ENCODE results near the gene APOF. TPM values are rescaled to one million over a fixed set of nuclear protein-coding genes. Genes with fewer than 3 reads are reported as not detected.

APOF gene
- total and polyA plus RNA-seq, 2 of the 13 experiments (the other 11 are each of a cell fraction or from before 2014, with no cell fraction given): 3.3 to 23.9 TPM

GRCh38 chr12:56362130-56363059 lies at the start of gene APOF (continued):
- no peak for TF ChIP-seq HMG20B (CRISPR knock-in tag; conservative IDR thresholded peaks at IDR 0.05)
- peak; percentile 56; the same call in 1 of the 2 replicates for TF ChIP-seq HOMEZ (CRISPR knock-in tag; IDR thresholded peaks at IDR 0.05; ENCODE audit: low read depth)
- TF ChIP-seq DMAP1 (CRISPR knock-in tag; IDR thresholded peaks at IDR 0.05): peak; percentile 34; the same call in 1 of the 2 replicates
- 0 out of 2 replicates have a peak, but pooled peaks have one; percentile 39 for TF ChIP-seq NFE2L1 (CRISPR knock-in tag; IDR thresholded peaks at IDR 0.05; ENCODE audit: borderline replicate concordance)
- TF ChIP-seq SKIL (CRISPR knock-in tag; IDR thresholded peaks at IDR 0.05; ENCODE audit: borderline replicate concordance): peak; percentile 44; the same call in 1 of the 2 replicates
- peak; percentile 30; the same call in 1 of the 2 replicates for TF ChIP-seq ZNF792 (CRISPR knock-in tag; IDR thresholded peaks at IDR 0.05)
- 0 out of 2 replicates have a peak, but pooled peaks have one; percentile 2 for TF ChIP-seq ZNF501 (CRISPR knock-in tag; IDR thresholded peaks at IDR 0.05)
- TF ChIP-seq, protein P1, sequence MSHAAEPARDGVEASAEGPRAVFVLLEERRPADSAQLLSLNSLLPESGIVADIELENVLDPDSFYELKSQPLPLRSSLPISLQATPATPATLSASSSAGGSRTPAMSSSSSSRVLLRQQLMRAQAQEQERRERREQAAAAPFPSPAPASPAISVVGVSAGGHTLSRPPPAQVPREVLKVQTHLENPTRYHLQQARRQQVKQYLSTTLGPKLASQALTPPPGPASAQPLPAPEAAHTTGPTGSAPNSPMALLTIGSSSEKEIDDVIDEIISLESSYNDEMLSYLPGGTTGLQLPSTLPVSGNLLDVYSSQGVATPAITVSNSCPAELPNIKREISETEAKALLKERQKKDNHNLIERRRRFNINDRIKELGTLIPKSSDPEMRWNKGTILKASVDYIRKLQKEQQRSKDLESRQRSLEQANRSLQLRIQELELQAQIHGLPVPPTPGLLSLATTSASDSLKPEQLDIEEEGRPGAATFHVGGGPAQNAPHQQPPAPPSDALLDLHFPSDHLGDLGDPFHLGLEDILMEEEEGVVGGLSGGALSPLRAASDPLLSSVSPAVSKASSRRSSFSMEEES (CRISPR knock-in tag; IDR thresholded peaks at IDR 0.05): peak; percentile 57; the same call in 1 of the 2 replicates
- TF ChIP-seq DPF2 (CRISPR knock-in tag; IDR thresholded peaks at IDR 0.05; ENCODE audit: borderline replicate concordance, low read depth): peak; percentile 67; the same call in 1 of the 2 replicates
- peak; percentile 93 for TF ChIP-seq PAXIP1 (CRISPR knock-in tag; conservative IDR thresholded peaks at IDR 0.05)
- peak; percentile 54; the same call in 1 of the 2 replicates for TF ChIP-seq POLR2G (IDR thresholded peaks at IDR 0.05; ENCODE audit: low read depth, low read length)
- TF ChIP-seq FOXA3 (CRISPR knock-in tag; IDR thresholded peaks at IDR 0.05): peak; percentile 87
- peak; percentile 63; the same call in 1 of the 2 replicates for TF ChIP-seq ZNF614 (CRISPR knock-in tag; IDR thresholded peaks at IDR 0.05; ENCODE audit: borderline replicate concordance)
- TF ChIP-seq ZBTB10 (CRISPR knock-in tag; IDR thresholded peaks at IDR 0.05; ENCODE audit: borderline replicate concordance): 0 out of 2 replicates have a peak, but pooled peaks have one; percentile 39
- TF ChIP-seq ASH2L (IDR thresholded peaks at IDR 0.05; ENCODE audit: insufficient read length, low read depth, low read length): peak; percentile 24
- peak; percentile 62 for TF ChIP-seq CEBPG (CRISPR knock-in tag; IDR thresholded peaks at IDR 0.05)
